ENCODE measurements around the gene SNX20.

SNX20 gene

DNA sequence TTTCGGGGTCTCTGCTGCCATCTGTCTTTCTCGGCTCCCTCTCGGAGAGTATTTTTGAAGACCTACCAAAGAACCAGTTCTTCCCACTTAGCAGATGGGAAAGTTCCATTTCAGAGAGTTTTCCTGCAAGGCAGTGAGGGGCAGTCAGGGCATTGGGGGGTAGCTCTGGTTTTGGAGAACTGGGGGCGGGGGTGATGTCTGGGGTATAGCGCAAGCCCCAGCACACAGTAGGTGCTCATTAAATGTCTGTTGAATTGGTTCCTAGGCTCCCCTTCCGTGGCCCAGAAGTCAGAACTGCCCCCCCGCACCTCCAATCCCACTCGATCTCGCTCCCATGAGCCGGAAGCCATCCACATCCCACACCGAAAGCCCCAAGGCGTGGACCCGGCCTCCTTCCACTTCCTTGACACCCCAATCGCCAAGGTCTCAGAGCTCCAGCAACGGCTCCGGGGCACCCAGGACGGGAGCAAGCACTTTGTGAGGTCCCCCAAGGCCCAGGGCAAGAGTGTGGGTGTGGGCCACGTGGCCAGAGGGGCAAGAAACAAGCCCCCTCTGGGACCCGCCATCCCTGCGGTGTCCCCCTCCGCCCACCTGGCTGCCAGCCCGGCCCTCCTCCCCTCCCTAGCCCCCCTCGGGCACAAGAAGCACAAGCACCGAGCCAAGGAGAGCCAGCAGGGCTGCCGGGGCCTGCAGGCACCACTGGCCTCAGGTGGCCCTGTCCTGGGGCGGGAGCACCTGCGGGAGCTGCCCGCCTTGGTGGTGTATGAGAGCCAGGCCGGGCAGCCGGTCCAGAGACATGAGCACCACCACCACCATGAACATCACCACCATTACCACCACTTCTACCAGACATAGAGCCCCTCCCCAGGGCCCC, 47.9 kb downstream of the SNX20 start:
- no peak for DNase-seq

DNA sequence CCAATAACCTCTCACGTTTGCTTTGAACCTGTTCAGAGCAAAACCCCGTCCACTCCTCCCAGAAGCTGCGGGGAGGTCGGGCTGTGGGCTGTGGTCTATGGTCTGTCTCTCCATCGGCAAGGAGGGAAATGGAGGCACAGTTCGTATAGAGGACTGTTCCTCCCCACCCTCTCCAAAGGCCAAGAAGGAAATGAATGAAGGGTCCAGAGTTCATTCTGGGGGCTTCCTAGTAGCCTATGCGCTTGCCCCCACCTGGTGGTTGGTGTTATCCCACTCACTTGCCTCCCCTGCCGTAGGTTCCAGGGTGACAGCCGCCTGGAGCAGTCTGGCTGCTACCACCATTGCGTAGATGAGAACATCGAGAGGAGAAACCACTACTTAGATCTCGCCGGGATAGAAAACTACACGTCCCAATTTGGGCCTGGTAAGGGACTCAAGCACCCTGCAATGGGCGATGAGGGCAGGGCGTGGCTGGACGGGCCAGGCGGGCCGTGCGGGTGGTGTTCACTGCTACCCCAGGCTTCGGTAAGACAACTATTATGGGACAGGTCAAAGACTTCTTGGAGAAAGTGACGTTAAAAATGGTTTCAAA, 49.0 kb downstream of the SNX20 start:
- DNase-seq, result no peak

DNA sequence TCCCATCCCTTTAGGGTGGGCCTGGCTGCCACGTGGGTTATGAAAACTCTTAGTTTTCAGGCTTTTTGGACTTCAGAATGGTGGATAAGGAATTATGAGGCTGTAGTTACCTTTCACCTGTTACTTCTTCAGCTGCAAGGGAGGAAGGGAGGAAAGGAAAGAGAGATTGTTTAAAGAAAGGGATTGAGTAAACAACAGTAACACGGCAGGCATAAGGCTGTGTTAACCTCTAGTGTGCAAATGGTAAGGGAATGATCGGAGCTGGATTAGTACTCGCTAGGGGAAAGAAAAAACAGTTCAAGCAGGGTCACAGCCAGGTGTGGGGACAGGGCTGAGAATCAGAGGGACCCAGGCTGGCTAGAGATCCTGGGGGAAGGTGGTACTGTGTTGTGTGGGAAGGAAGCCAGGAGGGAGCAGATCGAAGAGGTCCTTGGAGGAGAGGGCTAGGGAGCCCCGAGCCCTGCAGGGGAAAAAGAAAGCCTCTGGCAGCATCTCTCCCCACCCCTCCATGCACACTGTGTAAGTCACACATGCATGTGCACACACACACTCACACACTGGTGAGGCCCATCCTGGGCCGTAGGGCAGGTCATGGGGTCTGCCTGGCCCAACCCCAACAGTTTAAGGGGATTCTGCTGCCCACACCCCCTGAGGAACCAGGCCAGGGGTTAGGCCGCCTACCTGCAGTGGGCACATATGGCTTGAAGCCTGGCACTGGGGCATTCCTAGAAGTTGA, 49.7 kb downstream of the SNX20 start:
- no peak for DNase-seq

DNA sequence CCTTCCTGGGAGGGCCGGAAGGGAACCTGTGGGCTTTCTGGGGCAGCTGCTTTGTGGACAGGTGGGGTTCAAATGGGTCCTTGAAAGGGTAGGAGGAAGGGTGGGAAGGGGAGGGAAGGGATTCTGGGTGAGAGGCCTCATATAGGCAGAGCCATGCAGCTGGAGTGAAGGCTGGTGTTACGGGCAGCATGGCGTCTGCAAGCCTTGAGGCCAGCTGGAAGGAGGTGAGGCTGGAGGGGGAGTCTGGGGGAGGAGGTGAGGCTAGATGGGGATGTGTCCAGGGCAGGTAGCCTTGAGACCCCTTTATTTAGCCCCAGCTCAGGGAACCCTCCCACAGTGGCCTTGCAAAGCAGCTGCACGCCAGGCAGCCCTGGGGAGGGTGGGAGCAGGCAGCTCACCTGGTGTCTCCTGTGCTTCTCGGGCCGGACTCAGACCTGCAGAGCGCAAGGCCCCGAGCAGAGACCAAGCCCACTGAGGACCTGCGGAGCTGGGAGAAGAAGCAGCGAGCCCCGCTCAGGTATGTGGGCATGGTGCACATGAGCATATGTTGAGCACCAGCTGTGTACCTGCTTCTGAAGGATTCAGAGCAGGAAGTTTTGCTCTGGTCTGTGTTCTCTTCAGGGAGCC, 50.6 kb downstream of the SNX20 start:
- DNase-seq, result no peak

DNA sequence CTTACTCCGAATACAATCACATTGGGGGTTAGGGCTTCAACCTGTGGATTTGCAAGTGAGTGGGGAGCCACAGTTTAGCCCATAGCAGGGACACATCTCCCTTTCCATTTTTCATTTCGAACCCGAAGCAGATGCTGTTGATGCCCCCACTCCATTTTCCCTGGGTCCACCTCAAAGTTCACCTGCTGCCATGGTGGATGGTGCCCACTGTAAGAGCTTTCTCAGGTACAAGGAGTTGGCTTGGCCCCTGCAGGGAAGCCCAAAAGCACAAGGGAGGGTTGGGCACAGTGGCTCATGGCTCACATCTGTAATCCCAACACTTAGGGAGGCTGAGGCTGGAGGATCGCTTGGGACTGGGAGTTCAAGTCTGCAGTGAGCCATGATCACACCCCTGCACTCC, 51.8 kb downstream of the SNX20 start:
- DNase-seq, result no peak

DNA sequence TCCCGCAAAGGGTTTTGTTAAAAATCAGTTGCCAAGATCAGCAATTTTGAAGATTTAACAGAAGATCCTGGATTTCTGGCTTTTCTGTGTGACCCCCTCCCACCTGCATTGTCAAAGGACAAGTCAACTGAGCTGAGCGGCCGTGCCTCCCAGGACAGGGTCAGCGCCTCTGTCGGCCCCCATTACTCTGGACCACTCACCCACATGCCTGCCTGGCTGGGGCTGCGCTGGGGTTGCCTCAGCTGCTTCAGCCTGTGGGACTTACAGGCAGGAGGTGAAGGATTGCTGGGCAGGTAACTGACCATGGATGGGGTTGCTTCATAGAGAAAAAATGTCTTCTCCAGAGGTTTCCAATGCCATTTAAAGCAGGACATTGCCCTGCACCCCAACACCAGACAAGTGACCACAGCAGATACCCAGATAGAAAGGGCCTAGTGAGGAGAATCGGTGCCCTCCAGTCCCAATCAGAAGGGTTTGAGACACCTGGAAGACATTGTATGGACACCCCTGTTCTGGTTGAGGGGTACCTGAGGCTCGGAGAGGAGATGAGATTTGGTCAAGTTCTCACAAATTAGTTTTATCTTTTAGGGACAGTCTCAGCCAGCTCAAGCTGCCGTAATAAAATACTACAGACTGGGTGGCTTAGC, 52.8 kb downstream of the SNX20 start:
- no peak for DNase-seq

DNA sequence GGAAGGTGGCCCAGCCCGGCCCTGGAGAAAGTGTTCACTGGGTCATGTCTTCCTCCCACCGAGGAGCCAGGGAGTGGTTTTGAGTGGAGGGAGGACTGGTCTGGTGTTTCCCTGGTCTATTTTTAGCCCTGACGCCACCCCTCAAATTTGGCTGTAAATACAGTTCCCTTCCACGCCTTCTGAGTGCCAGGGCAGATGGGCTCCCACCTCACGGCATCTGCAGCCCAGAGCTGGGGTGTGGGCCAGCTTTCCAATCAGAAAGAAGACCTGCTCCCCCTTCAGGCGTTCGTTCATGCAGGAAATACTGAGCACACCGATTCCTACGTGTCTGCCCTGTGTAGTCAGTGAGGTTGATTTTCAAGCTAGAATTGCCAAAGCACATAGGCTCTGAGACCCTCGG, 53.7 kb downstream of the SNX20 start:
- DNase-seq, result no peak

DNA sequence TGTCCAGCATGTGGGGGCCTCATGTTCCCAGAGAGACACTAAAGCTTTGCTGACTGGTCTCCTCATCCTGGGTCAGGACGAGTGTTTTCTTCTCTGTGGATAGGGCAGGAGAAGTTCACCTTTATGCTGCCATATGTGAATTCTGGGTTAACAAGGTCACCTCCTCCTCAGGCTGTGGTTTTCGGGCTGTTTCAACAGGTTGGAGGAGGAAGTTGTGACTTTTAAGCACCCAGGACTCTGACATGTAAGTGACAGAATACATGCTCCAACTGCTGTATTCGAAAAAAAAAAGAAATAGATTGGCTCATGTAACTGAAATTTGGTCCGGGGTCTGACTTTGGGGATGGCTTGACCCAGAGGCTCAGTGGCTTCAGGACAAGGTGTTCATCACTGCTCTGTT, 54.2 kb downstream of the SNX20 start:
- DNase-seq, result no peak

DNA sequence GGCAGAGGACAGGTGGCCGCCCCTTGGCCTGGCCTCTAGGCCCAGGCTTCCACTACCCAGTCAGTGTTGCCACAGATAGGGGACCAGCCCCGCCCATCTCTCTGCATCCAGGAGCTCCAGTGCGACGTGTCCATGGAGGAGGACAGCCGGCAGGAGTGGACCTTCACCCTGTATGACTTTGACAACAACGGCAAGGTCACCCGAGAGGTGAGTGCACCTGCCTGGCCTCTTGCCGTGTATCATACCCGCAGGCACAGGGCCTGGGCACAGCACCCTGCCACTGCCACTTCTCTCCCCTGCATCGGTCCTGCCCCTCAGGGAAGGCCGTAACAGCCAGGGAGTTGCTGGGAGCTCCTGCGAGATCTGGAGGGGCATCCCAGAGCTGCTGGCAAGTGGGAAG, 55.7 kb downstream of the SNX20 start:
- DNase-seq, result no peak

DNA sequence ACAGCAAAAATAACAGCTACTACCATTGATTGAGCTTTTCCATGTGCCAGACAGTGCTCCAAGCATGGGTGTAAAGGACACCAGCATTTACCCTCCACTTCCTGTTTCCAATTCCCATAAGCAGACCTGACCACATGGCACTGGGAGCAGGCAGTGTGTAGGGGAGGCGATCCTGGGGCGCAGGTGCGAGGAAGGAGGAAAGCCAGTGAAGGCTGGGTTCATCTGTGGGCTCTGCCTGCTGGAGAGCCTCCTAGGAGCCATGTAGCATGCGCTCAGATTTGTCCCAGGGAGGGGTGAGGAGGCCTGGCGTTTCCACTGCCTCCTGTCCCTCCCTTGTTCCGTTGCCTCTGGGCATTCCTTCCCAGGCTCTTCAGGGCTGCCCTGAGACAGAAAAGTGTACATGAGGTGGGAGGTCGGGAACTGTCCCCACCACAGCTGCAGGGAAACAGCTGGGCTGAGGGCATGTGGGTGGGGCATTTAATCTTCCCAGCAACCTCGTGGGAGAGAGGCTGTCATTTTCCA, 56.6 kb downstream of the SNX20 start:
- DNase-seq, result no peak

DNA sequence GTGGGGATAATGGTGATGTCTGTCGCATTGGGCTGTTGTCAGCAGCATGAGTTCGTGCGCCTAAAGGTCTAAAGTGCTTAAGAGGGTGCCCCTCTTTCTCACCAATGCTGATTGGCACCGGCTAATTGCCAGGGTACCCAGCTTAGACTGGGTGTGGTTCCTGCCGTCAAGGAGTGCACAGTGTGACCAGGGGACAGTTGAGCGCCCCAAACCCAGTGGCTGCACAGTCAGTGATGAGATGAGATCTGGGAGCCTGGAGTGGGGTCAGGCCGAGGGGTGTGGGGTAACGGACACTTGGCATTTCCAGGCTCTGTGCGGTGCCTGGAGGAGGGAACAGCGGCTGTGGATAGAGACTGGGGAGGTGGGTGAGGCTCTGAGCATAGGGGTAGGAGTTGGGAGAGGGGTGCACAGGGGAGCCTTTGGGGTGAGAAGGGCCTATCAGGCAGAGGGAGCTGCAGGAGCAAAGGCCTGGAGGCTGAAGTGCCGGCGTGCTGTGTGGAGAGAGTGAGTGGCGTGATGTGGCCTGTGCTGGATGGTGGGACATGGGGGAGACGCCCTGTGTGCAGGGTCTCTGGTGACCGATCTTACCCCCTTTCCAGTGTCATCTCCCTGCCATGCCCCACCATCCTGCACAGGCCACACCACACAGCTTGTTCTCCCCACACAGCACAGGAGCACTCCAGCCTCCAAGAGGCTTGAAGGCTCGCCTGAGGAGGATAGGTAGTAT, 58.3 kb downstream of the SNX20 start:
- no peak for DNase-seq

DNA sequence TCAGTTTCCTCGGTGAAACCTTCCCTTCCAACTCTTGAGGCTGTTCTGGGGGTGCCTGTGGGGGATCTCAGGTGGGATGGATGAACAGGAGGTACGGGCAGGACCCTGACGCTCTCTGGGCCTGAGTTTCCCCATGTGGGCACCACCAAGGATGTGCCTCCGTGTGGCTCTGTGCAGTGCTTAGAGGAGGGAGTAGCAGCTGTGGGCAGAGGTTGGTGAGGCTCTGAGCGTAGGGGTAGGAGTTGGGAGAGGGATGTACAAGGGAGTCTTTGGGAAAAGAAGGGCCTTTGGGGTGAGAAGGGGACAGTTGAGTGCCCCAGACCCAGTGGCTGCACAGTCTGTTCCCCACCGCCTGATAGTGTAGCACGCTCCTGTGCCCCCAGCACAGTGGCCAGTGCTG, 59.1 kb downstream of the SNX20 start:
- no peak for DNase-seq

Measured in NCI-H1930 (cell line).